Ovary (tissue), 3 donors: ENCODE results near the gene SMAD5.

Experiments
- CTCF ChIP-seq, 3 donors: fragments of 450-650 bp in 2 of 3; fragments of 200-600 bp in 1 of 3; IDR thresholded peaks; one replicate each; pipeline versions ENCODE4 v1.5.1 to v1.8.0; 2016 to 2022; ENCODE audit warnings: antibody characterized with exemption in 3 of 3, mild to moderate bottlenecking in 1 of 3
- EP300 ChIP-seq: sonication (generic); formaldehyde crosslinking; IDR thresholded peaks from one replicate; pipeline ENCODE4 v1.6.1; 2017; ENCODE audit warnings: antibody characterized with exemption
- POLR2A ChIP-seq: fragments of 450-650 bp; IDR thresholded peaks from one replicate; pipeline ENCODE4 v1.6.1; 2017; ENCODE audit warnings: antibody characterized with exemption, mild to moderate bottlenecking, moderate library complexity
- donor health status: DM: no; HTN: no; CAD: no.

GRCh38 chr5:136216230-136216629, 83.6 kb downstream of the SMAD5 start:
- TF ChIP-seq CTCF (IDR thresholded peaks at IDR 0.05): no peak
- no peak for TF ChIP-seq EP300
- no peak for TF ChIP-seq POLR2A
